ENCODE results near the gene CAPN10. TPM values are rescaled to one million over a fixed set of nuclear protein-coding genes. Genes with fewer than 3 reads are reported as not detected.

Gene CAPN10
- total RNA-seq, 1 experiment from 2014 or later = 47.4 TPM

DNA sequence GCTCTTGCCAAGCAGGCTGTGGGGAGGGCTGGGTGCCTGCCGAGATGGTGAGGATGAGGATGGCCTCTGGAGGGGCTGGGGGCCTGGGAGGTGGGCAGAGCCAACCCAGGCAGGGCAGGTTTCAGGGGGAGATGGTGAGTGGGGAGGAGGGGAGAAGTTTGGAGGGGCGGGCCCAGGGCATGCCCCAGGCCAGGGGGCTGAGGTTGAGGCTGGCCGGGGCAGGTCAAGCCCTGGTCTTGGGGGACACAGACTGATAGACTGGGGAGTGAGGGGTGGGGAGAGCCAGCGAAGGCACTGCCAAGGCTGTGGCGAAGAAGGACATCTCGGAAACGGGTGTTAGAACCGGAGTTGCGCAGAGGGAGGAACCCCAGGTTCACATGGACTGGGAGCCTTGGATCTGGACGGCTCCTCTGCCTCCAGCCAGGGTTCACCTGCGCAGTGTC, 12.6 kb downstream of the CAPN10 start:
- no peak overlapping the region for H3K27ac ChIP-seq (ENCODE audit: insufficient read length, low read depth, low read length)
- Mint-ChIP-seq H3K4me1 (no peaks in the 10 kb centered on the region), H3K27me3 (ENCODE audit: low read depth) (no peaks in the 10 kb centered on the region), H3K36me3 (ENCODE audit: insufficient read depth in 1 of 3, low read depth in 3 of 3) (peaks cover 0 to 13% (median 0%) of the 10 kb centered on the region in 3 experiments; a peak in 3 of 7 replicates), H3K9me3 (no peaks in the 10 kb centered on the region), H3K4me3 (no peak overlapping the region), H3K27ac (no peak overlapping the region)
- H4K20me1 ChIP-seq (ENCODE audit: control insufficient read depth, insufficient read depth, insufficient read length) = no peaks in the 10 kb centered on the region
- no peak overlapping the region for H3K18ac ChIP-seq (ENCODE audit: insufficient read length, low read depth, low read length)
- no peaks in the 10 kb centered on the region for H3K79me2 ChIP-seq (ENCODE audit: insufficient read depth, low read length)
- H3K79me1 ChIP-seq (ENCODE audit: insufficient read depth, low read depth, low read length, poor library complexity, severe bottlenecking) = no peaks in the 10 kb centered on the region
- H3K4me2 ChIP-seq (ENCODE audit: insufficient read depth, insufficient read length, low read length) = no peak overlapping the region
- H3K4ac ChIP-seq (ENCODE audit: low read depth, low read length) = no peak overlapping the region
- no peak overlapping the region for H4K8ac ChIP-seq (replicated peaks; ENCODE audit: insufficient read length, low read depth, low read length)
- no peak overlapping the region for H2AFZ ChIP-seq (ENCODE audit: low read length)
- no peak overlapping the region for H2BK15ac ChIP-seq (ENCODE audit: low read depth, low read length)
- no peak overlapping the region for H4K5ac ChIP-seq (ENCODE audit: insufficient read length, low read depth, low read length)
- H4K91ac ChIP-seq (ENCODE audit: insufficient read length, low read depth, low read length) = no peak overlapping the region
- TF ChIP-seq, protein P1, sequence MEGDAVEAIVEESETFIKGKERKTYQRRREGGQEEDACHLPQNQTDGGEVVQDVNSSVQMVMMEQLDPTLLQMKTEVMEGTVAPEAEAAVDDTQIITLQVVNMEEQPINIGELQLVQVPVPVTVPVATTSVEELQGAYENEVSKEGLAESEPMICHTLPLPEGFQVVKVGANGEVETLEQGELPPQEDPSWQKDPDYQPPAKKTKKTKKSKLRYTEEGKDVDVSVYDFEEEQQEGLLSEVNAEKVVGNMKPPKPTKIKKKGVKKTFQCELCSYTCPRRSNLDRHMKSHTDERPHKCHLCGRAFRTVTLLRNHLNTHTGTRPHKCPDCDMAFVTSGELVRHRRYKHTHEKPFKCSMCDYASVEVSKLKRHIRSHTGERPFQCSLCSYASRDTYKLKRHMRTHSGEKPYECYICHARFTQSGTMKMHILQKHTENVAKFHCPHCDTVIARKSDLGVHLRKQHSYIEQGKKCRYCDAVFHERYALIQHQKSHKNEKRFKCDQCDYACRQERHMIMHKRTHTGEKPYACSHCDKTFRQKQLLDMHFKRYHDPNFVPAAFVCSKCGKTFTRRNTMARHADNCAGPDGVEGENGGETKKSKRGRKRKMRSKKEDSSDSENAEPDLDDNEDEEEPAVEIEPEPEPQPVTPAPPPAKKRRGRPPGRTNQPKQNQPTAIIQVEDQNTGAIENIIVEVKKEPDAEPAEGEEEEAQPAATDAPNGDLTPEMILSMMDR (conservative IDR thresholded peaks at IDR 0.05) = no peak
- no peak overlapping the region for H3K9ac ChIP-seq (ENCODE audit: extremely low read depth, insufficient read length, low read length)
- no peak overlapping the region for H2BK20ac ChIP-seq (ENCODE audit: low read depth, low read length, poor library complexity, severe bottlenecking)
- WGBS (ENCODE audit: extremely low coverage, insufficient read length, low lambda C conversion rate) = no CpG with 5 or more reads among the region's 11 CpGs
- no peaks in the 10 kb centered on the region for H3K27me3 ChIP-seq (ENCODE audit: insufficient read depth, low read length)
- H3K4me1 ChIP-seq (ENCODE audit: insufficient read depth, low read length) = no peaks in the 10 kb centered on the region
- H2BK5ac ChIP-seq (ENCODE audit: insufficient read length, low read length) = no peak overlapping the region
- no peak overlapping the region for H2BK120ac ChIP-seq (ENCODE audit: low read depth, low read length, poor library complexity, severe bottlenecking)
- H3K9me3 ChIP-seq (ENCODE audit: control insufficient read depth, low read depth, low read length) = no peaks in the 10 kb centered on the region
- DNase-seq = no peak
- no peak overlapping the region for H3K14ac ChIP-seq (ENCODE audit: insufficient read depth, low read length)
- no peak overlapping the region for H3T11ph ChIP-seq (ENCODE audit: low read length)
- no peak overlapping the region for H3K56ac ChIP-seq (ENCODE audit: insufficient read length, low read depth, low read length)
- no peak overlapping the region for H3K23ac ChIP-seq (ENCODE audit: insufficient read length, low read depth, low read length)
- no peaks in the 10 kb centered on the region for H3K23me2 ChIP-seq (ENCODE audit: insufficient read length, low read depth, low read length, poor library complexity, severe bottlenecking)
- no peak overlapping the region for H2AK5ac ChIP-seq (ENCODE audit: insufficient read length, low read length)
- no peak overlapping the region for H2BK12ac ChIP-seq (ENCODE audit: insufficient read length, low read depth, low read length)
